ENCODE results near the gene MYO9A. TPM values are rescaled to one million over a fixed set of nuclear protein-coding genes. Genes with fewer than 3 reads are reported as not detected.
A peak's percentile ranks its signal among the peaks of the same experiment; 100 is the strongest.
"Not testable (repeated sequence)": the region's sequence is repeated elsewhere in the genome, so short reads cannot be mapped to it uniquely, and the experiment has no call there.

MYO9A gene
- total RNA-seq, 1 donor from 2014 or later, result 19.9 TPM

DNA sequence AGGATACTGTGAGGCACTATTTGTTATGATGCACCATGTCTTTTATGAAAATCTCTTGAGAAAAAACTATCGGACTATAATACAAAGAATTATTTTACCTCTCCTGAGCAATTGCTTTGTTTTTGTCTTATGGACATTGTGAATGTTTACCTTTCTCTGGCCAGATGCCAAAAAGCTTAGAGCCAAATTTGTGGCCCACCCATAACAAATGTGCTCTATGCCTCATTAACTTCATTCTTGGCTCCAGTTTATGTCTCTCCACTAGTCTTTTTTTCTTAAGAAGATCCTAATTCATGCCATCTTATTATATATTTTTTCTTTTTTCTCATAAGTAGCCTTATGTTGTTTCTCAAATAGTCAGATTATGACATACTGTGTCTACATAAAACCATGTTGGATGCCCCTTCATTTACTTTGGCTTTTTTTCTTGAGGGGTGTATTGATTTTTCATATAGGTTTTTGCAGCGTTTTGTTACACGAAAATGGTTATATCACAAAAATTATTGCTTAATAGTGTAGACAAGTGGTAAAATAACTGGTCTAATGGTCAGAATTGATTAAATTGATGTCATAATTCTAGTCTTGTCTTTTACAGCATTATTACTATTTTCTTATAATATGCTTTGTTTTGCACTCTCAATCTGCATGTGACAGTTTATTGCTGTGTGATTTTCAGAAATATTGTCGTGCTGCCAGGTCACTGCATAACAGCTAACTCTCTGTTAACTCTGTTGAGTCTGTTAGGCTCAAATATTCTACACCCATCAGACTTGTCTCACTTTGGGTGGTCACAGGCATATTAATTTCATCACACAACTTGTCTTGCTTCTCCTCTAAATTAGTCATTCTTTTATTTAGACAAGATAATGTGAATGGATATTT lies 18.5 kb upstream of the MYO9A start:
- DNase-seq (ENCODE audit: low read depth in 2 of 2), result no peak

DNA sequence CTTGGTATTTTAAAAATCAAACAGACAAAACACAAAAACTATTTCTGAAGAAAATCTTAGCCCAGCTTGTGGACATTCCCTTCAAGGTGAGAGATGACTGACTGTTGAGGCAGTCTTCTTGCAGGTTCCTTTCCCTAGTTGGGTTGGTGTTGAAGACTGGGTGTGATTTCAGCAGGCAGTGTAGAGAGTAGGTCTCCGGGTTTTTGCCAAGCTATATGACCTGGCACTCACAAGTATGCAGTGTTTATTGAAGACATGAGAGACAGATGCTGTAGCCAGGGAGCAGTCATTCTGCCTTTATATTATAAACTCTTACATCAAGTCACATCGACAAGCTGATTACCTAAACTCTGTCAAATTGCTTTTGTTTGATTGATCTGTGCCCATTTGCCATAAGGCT lies 17.8 kb upstream of the MYO9A start:
- DNase-seq (ENCODE audit: low read depth in 2 of 2), result no peak

DNA sequence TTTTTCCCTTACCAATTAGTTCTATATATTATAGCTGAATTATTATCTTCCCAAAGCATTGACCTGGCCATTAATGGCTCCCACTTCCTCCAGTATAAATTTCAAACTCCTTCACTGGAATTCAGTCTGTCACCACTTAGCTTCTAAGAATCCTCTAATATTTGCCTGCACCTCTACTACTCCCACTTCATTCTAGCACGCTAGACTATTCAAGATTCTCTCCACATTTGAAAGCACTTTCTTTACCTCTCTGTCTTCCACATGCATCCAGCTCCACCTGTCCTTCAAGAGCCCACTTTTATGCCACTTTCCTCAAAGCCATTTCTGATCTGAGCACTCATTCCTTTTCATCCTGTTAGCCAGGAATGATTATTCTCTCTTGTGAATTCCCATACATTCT lies 15.3 kb upstream of the MYO9A start:
- no peak for DNase-seq (ENCODE audit: low read depth in 2 of 2)

DNA sequence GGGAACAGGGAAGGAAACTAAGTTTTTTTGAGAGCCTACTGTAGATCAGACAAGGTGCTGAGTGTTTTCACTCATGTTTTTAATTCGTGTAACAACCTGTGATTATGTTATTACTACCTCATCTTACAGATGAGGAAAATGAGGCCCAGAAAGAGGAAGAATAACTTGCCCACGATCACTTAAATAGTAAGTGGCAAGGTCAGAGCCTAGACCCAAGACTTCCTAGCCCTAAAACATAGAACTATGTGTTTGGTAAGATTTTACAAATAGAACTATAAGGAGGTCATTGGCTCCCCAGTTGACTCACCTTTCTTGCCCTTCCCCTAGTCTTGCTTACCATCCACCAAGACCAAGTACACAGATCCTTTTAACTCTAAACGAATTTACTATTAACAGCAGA lies 14.0 kb upstream of the MYO9A start:
- no peak for DNase-seq (ENCODE audit: low read depth in 2 of 2)

DNA sequence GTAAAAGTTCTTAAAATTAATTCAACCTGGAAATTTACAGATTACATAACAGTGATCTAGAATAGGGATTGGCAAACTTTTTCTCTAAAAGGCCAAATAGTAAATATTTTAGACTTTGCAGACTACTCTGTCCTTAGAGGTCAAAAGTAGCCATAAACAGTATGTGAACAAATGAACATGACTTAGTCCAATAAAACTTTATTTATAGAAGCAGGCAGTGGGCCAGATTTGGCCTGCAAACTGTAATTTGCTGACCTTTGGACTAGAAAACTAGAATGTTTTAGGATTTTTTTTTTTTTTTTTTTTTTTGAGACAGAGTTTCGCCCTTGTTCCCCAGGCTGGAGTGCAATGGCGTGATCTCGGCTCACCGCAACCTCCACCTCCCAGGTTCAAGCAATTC lies 12.3 kb upstream of the MYO9A start:
- DNase-seq (ENCODE audit: low read depth in 2 of 2), result no peak

DNA sequence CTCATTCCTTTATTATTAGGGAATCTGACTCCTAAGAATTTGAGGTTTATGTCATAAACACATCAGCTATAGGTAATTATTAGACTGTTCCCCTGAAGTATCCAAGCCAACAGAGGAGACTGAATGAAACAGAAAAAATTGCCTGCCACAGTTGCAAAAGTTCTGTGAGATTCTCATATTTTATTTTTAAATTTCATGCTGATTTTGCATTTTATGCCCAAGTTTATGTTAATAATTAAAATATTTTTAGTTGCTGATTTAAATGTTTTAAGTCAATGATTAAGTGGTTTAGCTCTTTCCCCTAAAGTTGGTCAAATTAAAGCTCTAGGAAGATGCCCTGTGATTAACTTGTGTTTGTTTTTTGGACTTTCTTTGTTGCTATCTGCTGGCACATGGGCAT lies 10.4 kb upstream of the MYO9A start:
- DNase-seq (ENCODE audit: low read depth in 2 of 2), result no peak

DNA sequence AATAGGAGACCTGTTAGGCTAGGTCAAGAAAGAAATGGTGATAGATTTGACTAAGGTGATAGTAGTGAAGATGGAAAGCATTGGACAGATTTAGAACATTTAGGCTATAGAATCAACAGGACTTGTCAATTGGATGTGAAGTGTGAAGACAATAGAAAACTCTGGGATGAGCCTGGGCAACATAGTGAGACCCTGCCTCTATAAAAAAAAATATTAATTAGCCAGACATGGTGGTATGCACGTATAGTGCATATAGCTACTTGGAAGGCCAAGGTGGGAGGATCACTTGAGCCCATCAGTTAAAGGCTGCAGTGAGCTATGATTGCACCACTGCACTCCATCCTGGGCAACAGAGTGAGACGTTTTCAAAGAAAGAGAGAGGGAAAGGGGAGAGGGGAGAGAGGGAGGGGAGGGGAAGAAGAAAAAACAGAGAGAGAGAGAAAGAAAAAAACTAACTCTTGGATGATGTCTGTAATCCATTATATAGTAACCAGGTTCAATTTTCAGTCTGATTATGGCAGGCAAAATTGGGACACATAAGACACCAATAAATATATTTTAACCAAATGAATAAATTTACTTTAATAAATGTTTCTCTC lies 9.9 kb upstream of the MYO9A start:
- DNase-seq (ENCODE audit: low read depth in 2 of 2), result no peak

DNA sequence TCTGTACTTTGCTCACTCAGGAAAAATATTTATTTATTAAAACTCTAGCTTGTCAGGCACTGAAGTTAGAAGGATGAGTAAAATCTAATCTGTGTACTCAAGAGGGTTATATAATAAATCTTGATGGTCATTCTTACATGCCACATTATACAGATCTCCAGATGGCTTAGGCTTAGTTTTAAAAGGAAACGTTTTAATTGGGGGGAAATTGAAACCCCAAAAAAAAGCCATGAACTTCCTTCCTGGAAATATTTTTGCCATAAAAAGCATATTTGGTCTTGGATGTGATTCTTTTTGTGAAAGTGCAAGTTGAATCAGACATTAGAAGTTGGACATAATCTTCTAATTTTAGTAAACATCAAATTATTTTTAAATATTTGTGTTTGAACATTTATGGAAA lies 6.3 kb upstream of the MYO9A start:
- DNase-seq (ENCODE audit: low read depth in 2 of 2), result no peak

DNA sequence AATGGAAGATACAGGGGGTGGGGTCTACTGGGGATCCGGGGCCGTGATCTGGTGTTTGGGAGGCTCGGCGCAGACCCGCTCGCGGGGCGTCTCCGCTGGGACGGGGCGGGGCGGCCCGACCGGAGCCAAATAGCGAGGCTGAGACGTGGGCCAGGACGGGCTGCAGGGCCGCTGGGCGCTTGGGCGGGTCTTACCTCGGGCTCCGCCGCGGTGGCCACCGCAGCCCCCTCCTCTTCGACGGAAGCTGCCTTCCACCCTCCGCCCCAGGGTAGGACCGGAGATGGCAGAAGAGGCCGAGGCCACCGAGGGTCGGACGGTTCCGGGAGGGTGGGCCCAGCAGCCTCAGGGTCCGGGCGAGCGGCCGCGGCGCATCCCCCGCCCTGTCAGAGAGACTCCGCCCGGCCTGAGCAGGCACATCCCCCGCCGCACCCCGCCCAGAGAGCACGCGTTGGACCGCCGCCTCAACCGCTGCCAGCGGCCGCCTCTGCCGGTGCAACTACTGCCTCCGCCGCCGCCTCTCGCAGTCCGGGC lies 399 bp downstream of the MYO9A start:
- DNase-seq (ENCODE audit: low read depth in 2 of 2), result peak; percentile 30 to 81

DNA sequence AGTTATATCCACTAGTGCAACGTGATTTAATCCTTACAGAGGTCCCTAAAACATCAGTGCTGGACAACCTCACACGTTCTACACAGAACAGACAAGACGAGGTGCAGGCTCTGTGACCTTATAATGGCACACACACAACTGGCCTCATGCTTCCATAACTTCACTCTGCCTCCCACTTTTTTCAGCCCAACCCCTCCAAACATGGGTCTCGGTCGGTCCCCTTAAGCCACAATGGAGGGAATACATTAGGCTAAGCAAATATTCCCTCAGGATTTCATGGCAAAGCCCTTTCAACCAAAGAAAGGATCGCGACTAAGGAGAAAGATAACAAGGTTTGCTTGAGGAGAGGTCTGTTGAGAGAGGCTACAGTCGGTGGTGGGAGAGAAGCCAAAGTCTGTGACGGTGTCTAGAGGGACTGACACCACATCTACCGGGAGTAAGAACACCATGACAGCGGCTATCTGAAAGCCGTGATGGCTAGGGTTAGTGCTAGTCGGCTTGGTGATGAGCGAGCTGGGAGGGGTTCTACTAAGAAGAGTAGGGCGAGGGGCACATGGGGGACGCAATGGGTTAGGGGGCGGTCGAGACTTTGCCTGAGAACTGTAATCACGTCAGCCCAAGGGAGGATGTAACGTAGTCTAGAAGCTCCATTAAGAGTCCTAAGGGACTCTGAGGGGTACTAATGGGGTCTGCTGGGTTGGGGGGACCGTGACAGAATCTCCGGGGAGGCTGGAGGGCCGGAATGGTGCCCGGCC lies 1.0 kb downstream of the MYO9A start:
- peak; percentile 6 to 50 for DNase-seq (ENCODE audit: low read depth in 2 of 2)

- DNase-seq (ENCODE audit: low read depth in 2 of 2), result no peak
These were observed 4.5 kb downstream of the MYO9A start for GRCh38 chr15:72113347-72114031.

- DNase-seq (ENCODE audit: low read depth in 2 of 2), result no peak
These were observed 5.1 kb downstream of the MYO9A start for GRCh38 chr15:72112805-72113204.

DNA sequence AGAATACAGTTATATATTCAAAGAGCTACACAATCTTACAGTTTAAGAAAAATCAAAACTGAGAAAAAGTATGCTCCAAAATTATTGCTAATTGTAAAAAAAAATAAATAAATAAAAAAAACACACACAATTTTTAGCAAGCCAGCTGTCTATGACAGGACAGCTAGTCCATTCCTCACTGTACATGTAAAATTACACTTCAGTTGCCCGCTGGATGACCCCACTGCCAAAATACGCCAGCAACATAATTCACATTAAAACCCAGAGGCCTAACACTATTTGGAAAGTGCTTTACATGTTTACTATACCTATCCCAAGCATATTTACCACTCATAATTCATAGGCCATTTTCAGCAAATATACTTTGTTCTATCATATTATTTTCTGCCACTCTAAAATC lies 5.8 kb downstream of the MYO9A start:
- no peak for DNase-seq (ENCODE audit: low read depth in 2 of 2)

DNA sequence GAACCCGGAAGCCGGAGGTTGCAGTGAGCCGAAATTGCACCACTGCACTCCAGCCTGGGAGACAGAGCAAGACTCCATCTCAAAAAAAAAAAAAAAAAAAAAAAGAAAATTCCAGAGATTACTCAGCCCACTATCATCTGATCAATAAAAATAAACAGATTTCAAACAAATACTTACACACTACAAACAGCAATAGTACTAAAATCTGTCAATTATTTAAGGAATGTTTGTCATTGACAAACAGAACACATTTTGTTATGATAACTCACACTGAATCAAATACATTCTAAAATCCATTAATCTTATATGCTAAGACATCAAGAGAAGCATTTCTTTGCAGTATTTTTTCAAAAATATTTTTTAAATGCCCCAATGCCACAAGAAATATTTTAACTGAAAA lies 7.6 kb downstream of the MYO9A start:
- DNase-seq (ENCODE audit: low read depth in 2 of 2), result no peak

DNA sequence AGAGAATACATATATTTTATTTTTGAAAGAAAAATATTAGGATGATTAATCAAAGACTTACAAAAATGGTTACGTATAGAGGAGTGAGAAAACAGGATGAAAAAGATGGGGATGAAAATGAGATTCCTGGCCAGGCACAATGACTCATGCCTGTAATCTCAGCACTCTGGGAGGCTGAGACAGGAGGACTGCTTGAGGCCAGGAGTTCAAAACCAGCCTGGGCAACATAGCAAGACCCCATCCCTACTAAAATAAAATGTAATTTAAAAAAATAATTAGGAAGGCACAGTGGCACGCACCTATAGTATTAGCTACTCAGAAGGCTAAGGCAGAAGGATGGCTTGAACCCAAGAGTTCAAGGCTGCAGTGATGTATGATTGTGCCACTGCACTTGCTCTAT lies 11.9 kb downstream of the MYO9A start:
- DNase-seq (ENCODE audit: low read depth in 2 of 2), result no peak

- no peak for DNase-seq (ENCODE audit: low read depth in 2 of 2)
These were observed 12.8 kb downstream of the MYO9A start for GRCh38 chr15:72105111-72105510.

- DNase-seq (ENCODE audit: low read depth in 2 of 2), result not testable (repeated sequence)
These were observed 17.4 kb downstream of the MYO9A start for GRCh38 chr15:72100551-72100950.

- no peak for DNase-seq (ENCODE audit: low read depth in 2 of 2)
These were observed 18.8 kb downstream of the MYO9A start for GRCh38 chr15:72099155-72099554.

DNA sequence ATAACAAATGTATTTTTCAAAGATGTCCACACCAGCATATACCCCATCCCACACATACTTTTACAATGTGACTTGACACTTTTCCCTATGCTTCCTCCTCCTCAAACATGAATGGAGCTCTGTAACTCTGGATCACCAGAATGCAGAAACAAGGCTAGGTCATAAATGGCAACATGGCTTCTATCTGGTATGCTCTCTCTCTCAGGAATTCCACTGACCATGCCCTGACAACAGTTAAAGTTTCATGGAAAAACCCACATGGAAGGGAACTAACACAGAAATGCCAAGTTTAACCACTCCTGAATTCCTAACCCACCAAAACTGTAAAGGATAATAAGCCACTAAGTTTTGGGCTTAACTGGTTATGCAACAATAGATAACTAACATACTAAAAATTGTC lies 19.9 kb downstream of the MYO9A start:
- no peak for DNase-seq (ENCODE audit: low read depth in 2 of 2)

DNA sequence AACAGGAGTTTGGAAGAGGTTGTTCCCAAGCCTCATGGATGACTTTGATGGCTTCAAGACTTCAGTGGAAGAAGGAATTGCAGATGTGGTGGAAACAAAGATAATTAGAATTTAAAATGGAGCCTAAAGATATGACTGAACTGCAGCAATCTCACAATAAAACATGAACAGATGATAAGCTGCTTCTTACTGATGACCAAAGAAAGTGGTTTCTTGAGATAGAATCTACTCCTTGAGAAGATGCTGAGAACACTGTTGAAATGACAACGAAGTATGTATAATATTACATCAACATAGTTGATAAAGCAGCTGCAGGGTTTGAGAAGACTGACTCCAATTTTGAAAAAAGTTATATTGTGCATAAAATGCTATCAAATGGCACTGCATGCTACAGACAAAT lies 21.2 kb downstream of the MYO9A start:
- DNase-seq (ENCODE audit: low read depth in 2 of 2), result no peak

DNA sequence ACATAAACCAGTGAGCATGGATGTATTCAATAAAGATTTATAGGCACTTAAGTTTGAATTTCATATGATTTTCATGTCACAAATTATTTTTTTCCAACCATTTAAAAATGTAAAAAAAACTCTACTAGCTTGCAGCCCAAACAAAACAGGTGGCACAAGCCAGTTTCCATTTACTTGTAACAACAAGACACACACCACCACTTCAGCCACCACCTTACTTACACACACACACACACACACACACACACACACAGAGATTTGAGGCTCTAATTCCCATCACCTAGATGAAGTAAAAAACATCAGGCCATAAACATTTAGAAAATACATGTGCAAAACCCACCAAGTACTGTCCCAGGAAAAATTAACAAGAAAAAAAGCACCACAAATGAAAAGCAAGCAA lies 25.3 kb downstream of the MYO9A start:
- DNase-seq (ENCODE audit: low read depth in 2 of 2), result no peak

DNA sequence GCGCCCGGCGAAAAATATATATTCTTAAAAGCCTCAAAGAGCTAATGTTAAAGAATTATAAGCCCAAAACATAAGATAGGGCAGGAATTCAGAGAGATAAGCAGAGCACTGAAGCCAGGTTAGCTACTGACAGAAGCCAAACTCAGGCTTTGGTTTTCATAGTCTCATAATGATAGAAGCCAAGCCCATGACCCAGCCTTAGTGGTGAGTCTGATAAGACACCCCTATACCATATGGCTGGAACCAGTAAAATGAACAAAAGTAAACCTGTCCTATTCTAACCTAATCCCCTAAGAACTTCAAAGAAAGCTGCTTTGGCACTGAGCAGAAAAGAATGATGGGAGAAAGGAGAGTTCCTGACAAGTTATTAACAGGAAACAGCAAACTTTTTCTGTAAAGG lies 25.9 kb downstream of the MYO9A start:
- no peak for DNase-seq (ENCODE audit: low read depth in 2 of 2)
